Colon (tissue), 2 donors: ENCODE results near the gene CEP43.

Experiments used
- FAIRE-seq: peaks from 2 replicates; lab custom pipeline; 2012; peaks lifted over from hg19 to GRCh38; lab: Jason Lieb, UNC
- donor health status: control.
- donor health status: control.

Gene CEP43

GRCh38 chr6:167013067-167013466 lies 13.9 kb downstream of the CEP43 start:
- no peak for FAIRE-seq

GRCh38 chr6:167013946-167014345 lies 14.7 kb downstream of the CEP43 start:
- FAIRE-seq: no peak

GRCh38 chr6:167015302-167015701 lies 16.1 kb downstream of the CEP43 start:
- FAIRE-seq: no peak

- FAIRE-seq: no peak
Measured at GRCh38 chr6:167020206-167020605, 21.0 kb downstream of the CEP43 start.

GRCh38 chr6:167027308-167027707 lies 28.1 kb downstream of the CEP43 start:
- no peak for FAIRE-seq

- FAIRE-seq: no peak
Measured at GRCh38 chr6:167027772-167028171, 28.6 kb downstream of the CEP43 start.

GRCh38 chr6:167030222-167031072 lies 31.2 kb downstream of the CEP43 start:
- FAIRE-seq: no peak

GRCh38 chr6:167031082-167031709 lies 32.0 kb downstream of the CEP43 start:
- FAIRE-seq: no peak

- FAIRE-seq: no peak
Measured at GRCh38 chr6:167034056-167034455, 34.9 kb downstream of the CEP43 start.

GRCh38 chr6:167037762-167038161 lies 38.6 kb downstream of the CEP43 start:
- FAIRE-seq: no peak

GRCh38 chr6:167044696-167045095 lies 45.5 kb downstream of the CEP43 start:
- FAIRE-seq: no peak

GRCh38 chr6:167045828-167046580 lies 46.8 kb downstream of the CEP43 start:
- FAIRE-seq: no peak

GRCh38 chr6:167046861-167047495 lies 47.8 kb downstream of the CEP43 start:
- FAIRE-seq: no peak

- no peak for FAIRE-seq
Measured at GRCh38 chr6:167047554-167047953, 48.4 kb downstream of the CEP43 start.
